ENCODE data around the gene TRIO. TPM values are rescaled to one million over a fixed set of nuclear protein-coding genes. Genes with fewer than 3 reads are reported as not detected.

The TRIO gene
- total RNA-seq, 3 donors from 2014 or later (not counting 1 experiment from before 2014, with no cell fraction given) = 84.6 to 136 (median 94.3) TPM

GRCh38 chr5:14277385-14278320 lies 134.5 kb downstream of the TRIO start:
- no peaks in the 10 kb centered on the region for H3K36me3 ChIP-seq (ENCODE audit: control insufficient read depth, insufficient read depth, low read length)
- ATAC-seq (no peak), DNase-seq (no peak)
- no peaks in the 10 kb centered on the region for H3K27me3 ChIP-seq (ENCODE audit: control insufficient read depth, insufficient read depth, low read length)
- Mint-ChIP-seq H3K27me3 (ENCODE audit: low read depth in 2 of 2) (no peaks in the 10 kb centered on the region), H3K4me1 (peaks cover 0 to 24% of the 10 kb centered on the region in 2 donors), H3K9me3 (no peaks in the 10 kb centered on the region), H3K27ac (no peak overlapping the region), H3K36me3 (no peaks in the 10 kb centered on the region), H3K4me3 (no peak overlapping the region)
- no peaks in the 10 kb centered on the region for H3K4me1 ChIP-seq (ENCODE audit: control insufficient read depth, insufficient read depth, low read length)
- H3K27ac ChIP-seq (ENCODE audit: low read length) = no peak overlapping the region
- TF ChIP-seq CTCF (IDR thresholded peaks at IDR 0.05) = no peak
- 77% methylated on average over 8 of the region's 9 CpGs for WGBS (ENCODE audit: insufficient coverage)
- H3K9me3 ChIP-seq (ENCODE audit: control insufficient read depth, insufficient read depth, low read length) = no peaks in the 10 kb centered on the region
- intact Hi-C loops (cut with micrococcal nuclease) = no loop called here
- H3K4me3 ChIP-seq (ENCODE audit: low read length) = no peak overlapping the region

- no peaks in the 10 kb centered on the region for H3K36me3 ChIP-seq (ENCODE audit: control insufficient read depth, insufficient read depth, low read length)
- no peaks in the 10 kb centered on the region for H3K9me3 Mint-ChIP-seq
- intact Hi-C loops (cut with micrococcal nuclease) = no loop called here
Observed at GRCh38 chr5:14280294-14280854, 137.2 kb downstream of the TRIO start.

GRCh38 chr5:14281746-14282181 lies 138.6 kb downstream of the TRIO start:
- Histone ChIP-seq H3K27me3 (ENCODE audit: control insufficient read depth, insufficient read depth, low read length) (no peaks in the 10 kb centered on the region), H3K4me1 (ENCODE audit: control insufficient read depth, insufficient read depth, low read length) (no peaks in the 10 kb centered on the region), H3K9me3 (ENCODE audit: control insufficient read depth, insufficient read depth, low read length) (no peaks in the 10 kb centered on the region), H3K36me3 (ENCODE audit: control insufficient read depth, insufficient read depth, low read length) (no peaks in the 10 kb centered on the region), H3K4me3 (ENCODE audit: low read length) (no peak overlapping the region), H3K27ac (ENCODE audit: low read length) (no peak overlapping the region)
- Mint-ChIP-seq H3K9me3 (no peaks in the 10 kb centered on the region), H3K4me1 (peaks cover 0 to 21% of the 10 kb centered on the region in 2 donors), H3K4me3 (no peak overlapping the region), H3K36me3 (no peaks in the 10 kb centered on the region), H3K27me3 (ENCODE audit: low read depth in 2 of 2) (no peaks in the 10 kb centered on the region), H3K27ac (peak overlapping the region in 1 of 2 donors; percentile 1)
- ATAC-seq (peak; percentile 34 to 89 (median 64)), DNase-seq (no peak)
- TF ChIP-seq CTCF (IDR thresholded peaks at IDR 0.05) = no peak
- WGBS (ENCODE audit: insufficient coverage) = 29% methylated on average over 3 of the region's 3 CpGs
- intact Hi-C loops (cut with micrococcal nuclease) = no loop called here

More at GRCh38 chr5:14280294-14280854, 137.2 kb downstream of the TRIO start:
- H3K27ac ChIP-seq (ENCODE audit: low read length) = no peak overlapping the region
- no peak for TF ChIP-seq CTCF (IDR thresholded peaks at IDR 0.05)
- ATAC-seq = no peak
- H3K27me3 ChIP-seq (ENCODE audit: control insufficient read depth, insufficient read depth, low read length) = no peaks in the 10 kb centered on the region
- WGBS (ENCODE audit: insufficient coverage) = 97% methylated on average over 11 of the region's 11 CpGs
- H3K4me3 ChIP-seq (ENCODE audit: low read length) = no peak overlapping the region
- no peaks in the 10 kb centered on the region for H3K36me3 Mint-ChIP-seq
- H3K4me3 Mint-ChIP-seq = no peak overlapping the region
- H3K9me3 ChIP-seq (ENCODE audit: control insufficient read depth, insufficient read depth, low read length) = no peaks in the 10 kb centered on the region
- H3K27ac Mint-ChIP-seq = no peak overlapping the region
- H3K4me1 ChIP-seq (ENCODE audit: control insufficient read depth, insufficient read depth, low read length) = no peaks in the 10 kb centered on the region
- peaks cover 0 to 24% of the 10 kb centered on the region in 2 donors for H3K4me1 Mint-ChIP-seq
- H3K27me3 Mint-ChIP-seq (ENCODE audit: low read depth in 2 of 2) = no peaks in the 10 kb centered on the region
- DNase-seq = no peak
